C4-2B (cell line): ENCODE data around the gene COPB2.

Experiments
- ZFX ChIP-seq: fragments of 450-650 bp; IDR thresholded peaks from 2 replicates; pipeline ENCODE4 v1.6.1; 2017
- TF ChIP-seq, protein P1 (sequence below): fragments of 450-650 bp; conservative IDR thresholded peaks from 2 replicates; pipeline ENCODE4 v1.5.1; 2017; ENCODE audit warnings: mild to moderate bottlenecking

- TF ChIP-seq, protein P1, sequence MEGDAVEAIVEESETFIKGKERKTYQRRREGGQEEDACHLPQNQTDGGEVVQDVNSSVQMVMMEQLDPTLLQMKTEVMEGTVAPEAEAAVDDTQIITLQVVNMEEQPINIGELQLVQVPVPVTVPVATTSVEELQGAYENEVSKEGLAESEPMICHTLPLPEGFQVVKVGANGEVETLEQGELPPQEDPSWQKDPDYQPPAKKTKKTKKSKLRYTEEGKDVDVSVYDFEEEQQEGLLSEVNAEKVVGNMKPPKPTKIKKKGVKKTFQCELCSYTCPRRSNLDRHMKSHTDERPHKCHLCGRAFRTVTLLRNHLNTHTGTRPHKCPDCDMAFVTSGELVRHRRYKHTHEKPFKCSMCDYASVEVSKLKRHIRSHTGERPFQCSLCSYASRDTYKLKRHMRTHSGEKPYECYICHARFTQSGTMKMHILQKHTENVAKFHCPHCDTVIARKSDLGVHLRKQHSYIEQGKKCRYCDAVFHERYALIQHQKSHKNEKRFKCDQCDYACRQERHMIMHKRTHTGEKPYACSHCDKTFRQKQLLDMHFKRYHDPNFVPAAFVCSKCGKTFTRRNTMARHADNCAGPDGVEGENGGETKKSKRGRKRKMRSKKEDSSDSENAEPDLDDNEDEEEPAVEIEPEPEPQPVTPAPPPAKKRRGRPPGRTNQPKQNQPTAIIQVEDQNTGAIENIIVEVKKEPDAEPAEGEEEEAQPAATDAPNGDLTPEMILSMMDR: no peak
- TF ChIP-seq ZFX: no peak
Measured at GRCh38 chr3:139430493-139430892, 41.0 kb upstream of the COPB2 start.
